Measurements from ENCODE around the gene CCNH.

DNA sequence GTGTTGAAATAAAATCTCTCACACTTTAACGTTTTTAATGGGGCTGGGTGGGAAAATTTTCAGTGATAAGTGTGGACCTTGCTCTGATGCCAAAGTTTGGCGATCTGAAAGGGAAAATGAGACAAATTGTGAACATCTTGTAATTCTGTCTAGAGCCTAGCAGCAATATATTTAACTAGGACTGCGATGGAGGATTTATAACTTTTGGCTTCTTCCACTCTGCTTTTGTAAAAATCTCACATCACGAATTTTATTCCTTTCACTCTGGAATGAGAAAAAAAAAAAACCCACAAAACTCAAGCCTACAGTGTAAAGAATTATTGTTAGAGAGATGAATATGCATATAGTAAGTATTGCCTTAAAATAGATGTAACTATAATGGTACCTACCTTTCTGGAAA is 19.9 kb downstream of the CCNH start:
- TF ChIP-seq, protein P1, sequence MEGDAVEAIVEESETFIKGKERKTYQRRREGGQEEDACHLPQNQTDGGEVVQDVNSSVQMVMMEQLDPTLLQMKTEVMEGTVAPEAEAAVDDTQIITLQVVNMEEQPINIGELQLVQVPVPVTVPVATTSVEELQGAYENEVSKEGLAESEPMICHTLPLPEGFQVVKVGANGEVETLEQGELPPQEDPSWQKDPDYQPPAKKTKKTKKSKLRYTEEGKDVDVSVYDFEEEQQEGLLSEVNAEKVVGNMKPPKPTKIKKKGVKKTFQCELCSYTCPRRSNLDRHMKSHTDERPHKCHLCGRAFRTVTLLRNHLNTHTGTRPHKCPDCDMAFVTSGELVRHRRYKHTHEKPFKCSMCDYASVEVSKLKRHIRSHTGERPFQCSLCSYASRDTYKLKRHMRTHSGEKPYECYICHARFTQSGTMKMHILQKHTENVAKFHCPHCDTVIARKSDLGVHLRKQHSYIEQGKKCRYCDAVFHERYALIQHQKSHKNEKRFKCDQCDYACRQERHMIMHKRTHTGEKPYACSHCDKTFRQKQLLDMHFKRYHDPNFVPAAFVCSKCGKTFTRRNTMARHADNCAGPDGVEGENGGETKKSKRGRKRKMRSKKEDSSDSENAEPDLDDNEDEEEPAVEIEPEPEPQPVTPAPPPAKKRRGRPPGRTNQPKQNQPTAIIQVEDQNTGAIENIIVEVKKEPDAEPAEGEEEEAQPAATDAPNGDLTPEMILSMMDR (IDR thresholded peaks at IDR 0.05): no peak
- TF ChIP-seq ZFX (IDR thresholded peaks at IDR 0.05; ENCODE audit: borderline replicate concordance): no peak
